Measurements from ENCODE around the gene M1AP.

- TF ChIP-seq CTCF (conservative IDR thresholded peaks at IDR 0.05 in 1 of 2, IDR thresholded peaks at IDR 0.05 in 1 of 2; ENCODE audit: low read depth in 1 of 2, low read length in 2 of 2) (no peak), EZH2 (IDR thresholded peaks at IDR 0.05; ENCODE audit: low read length, missing control alignments) (no peak)
Measured at GRCh38 chr2:74514368-74515270, 133.5 kb downstream of the M1AP start, which contains the start of gene TLX2.

Data from fibroblast of lung (primary cell).